GM18951 (cell line): ENCODE results near the gene GLRA1.
"Not testable (repeated sequence)": the region's sequence is repeated elsewhere in the genome, so short reads cannot be mapped to it uniquely, and the experiment has no call there.

Source experiments
- POLR2A ChIP-seq: IDR thresholded peaks from 4 replicates; pipeline ENCODE4 v1.6.1; 2011; ENCODE audit warnings: mild to moderate bottlenecking; ENCODE audit not compliant: insufficient read length, insufficient read depth; ENCODE audit errors: extremely low read depth
- in situ Hi-C: fragments of 300-500 bp; cut with MboI; formaldehyde crosslinking; loops from one replicate; pipeline ENCODE4 v1.12.0; 2022; ENCODE audit warnings: low sequenced_read_pairs, mixed read lengths, inconsistent platforms; ENCODE audit not compliant: unreplicated experiment

GLRA1 gene

DNA sequence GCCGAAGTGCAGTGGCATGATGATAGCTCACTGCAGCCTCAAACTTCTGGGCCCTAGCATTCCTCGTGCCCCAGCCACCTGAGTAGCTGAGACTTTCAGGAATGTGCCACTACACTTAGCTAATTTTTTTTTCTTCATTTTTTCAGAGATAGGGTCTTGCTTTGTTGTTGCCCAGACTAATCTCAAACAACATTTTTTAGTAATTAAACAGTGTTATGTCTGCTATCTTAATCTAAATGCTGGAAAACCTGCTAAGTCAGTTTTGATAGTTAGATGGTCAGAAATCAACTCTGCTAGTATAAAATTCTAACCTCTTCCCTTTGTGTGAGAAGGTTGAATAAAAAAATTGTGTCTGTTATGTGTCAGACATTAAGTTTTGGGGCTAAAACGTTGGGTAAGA lies 140.5 kb downstream of the GLRA1 start:
- no peak for TF ChIP-seq POLR2A
- in situ Hi-C loops: no loop called here

GRCh38 chr5:151783664-151784063 lies 141.0 kb downstream of the GLRA1 start:
- in situ Hi-C loops: not testable (repeated sequence)

- in situ Hi-C loops: no loop called here
- TF ChIP-seq POLR2A: no peak
Measured at GRCh38 chr5:151781201-151781600, 143.4 kb downstream of the GLRA1 start.

GRCh38 chr5:151780348-151780747 lies 144.3 kb downstream of the GLRA1 start:
- TF ChIP-seq POLR2A: no peak
- in situ Hi-C loops: no loop called here

- in situ Hi-C loops: no loop called here
- no peak for TF ChIP-seq POLR2A
Measured at GRCh38 chr5:151779531-151780125, 145.0 kb downstream of the GLRA1 start.

- in situ Hi-C loops: no loop called here
- no peak for TF ChIP-seq POLR2A
Measured at GRCh38 chr5:151775025-151775606, 149.5 kb downstream of the GLRA1 start.

DNA sequence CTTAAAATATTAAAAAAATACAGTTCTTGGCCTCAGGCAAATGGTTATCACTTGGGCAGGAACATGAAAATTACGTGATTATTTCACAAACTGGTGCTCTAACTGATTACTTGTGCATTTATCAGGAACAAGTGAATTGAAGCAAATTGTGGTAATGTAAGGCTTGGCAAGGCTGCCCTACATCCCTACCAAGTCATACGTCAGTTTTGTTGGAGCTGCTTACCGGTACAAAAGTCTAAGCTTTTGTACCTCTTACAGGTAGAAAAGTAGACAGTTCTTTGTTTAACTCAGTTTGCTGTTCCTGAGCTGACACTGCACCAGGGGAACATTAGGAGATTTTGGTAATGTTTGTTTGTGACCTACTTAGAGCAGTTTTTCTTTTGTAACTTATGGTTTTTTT lies 150.7 kb downstream of the GLRA1 start:
- in situ Hi-C loops: no loop called here
- no peak for TF ChIP-seq POLR2A

- no peak for TF ChIP-seq POLR2A
- in situ Hi-C loops: no loop called here
Measured at GRCh38 chr5:151772846-151773561, 151.6 kb downstream of the GLRA1 start.
